Ureter (tissue), 1 donor: Measurements from ENCODE around the gene ANKFN1. TPM values are rescaled to one million over a fixed set of nuclear protein-coding genes. Genes with fewer than 3 reads are reported as not detected.

ENCODE experiments used
- DNase-seq: peaks from one replicate; pipeline ENCODE4 v3.0.0-alpha.2; 2020; ENCODE audit warnings: low spot score
- total RNA-seq: library from RNA; stranded (reverse); gene quantifications from one replicate; pipeline ENCODE4 v1.2.4, GENCODE V29; 2023
- donor health status: DM: yes; HTN: yes; CAD: no.

The ANKFN1 gene
- total RNA-seq, 1 donor from 2014 or later = 33.9 TPM

GRCh38 chr17:56290101-56290801 lies 137.0 kb downstream of the ANKFN1 start:
- DNase-seq = no peak

DNA sequence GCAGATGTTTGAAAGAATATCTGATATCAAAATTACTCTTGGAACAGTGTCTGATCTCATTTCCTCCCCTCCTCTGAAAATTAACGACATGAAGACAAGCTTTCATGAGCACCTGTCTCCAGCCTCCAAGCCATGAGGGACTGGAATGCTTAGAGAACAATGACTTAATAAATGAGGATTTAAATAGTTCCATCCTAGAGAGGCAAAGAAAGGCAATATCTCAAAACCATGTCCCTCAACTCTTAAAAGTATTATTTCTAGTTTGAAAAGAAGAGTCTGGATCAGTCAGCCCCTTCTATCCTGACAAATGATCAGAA lies 137.5 kb downstream of the ANKFN1 start:
- DNase-seq = no peak

DNA sequence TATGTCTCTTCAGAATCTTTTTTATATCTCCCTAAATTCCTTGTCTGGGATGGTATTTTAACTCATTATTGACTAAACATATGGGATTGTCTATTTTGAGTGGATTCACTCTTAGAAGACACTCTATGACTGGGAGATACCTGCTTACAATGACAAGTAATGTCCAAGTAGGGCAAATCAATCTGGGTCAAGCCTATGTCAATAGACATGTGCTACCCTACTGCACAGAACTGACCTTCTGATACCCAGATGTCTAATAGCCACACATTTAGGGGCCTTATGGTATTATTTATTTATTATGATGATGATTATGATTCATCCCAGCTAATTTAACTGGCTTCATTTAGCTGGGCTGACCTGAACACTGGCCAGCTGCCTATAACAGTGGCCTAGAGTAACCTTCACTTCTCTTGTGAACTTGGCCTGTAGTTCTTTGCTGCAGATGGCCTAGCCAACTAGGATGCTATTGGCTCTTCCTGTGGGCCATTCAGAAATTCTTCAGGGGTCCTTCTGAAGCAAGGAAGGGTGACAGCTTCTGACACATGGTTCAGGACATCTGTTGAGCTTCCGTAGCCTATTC lies 138.0 kb downstream of the ANKFN1 start:
- no peak for DNase-seq

- no peak for DNase-seq
These were observed 138.7 kb downstream of the ANKFN1 start for GRCh38 chr17:56292010-56292409.

DNA sequence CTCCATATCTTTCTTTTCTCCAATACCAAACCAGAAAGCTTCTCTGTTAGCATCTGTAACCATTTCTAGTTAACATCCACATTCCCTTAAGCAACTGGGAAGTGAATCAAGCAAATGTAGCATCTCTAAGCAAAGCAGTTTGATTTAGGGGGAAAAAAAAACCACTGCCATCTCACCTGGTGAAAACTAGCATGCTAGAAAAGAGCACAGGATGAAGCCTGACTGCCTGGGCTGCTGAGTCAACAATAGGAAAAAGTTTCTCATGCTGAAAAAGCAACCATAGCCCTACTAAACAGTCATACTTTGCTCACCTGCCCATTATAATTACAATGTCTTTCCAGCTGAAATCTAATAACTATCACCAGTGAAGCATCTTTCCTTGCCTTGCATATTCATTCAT lies 139.3 kb downstream of the ANKFN1 start:
- DNase-seq = no peak

- no peak for DNase-seq
These were observed 143.9 kb downstream of the ANKFN1 start for GRCh38 chr17:56297184-56297583.

GRCh38 chr17:56298846-56299245 lies 145.6 kb downstream of the ANKFN1 start:
- DNase-seq = no peak

GRCh38 chr17:56300144-56300543 lies 146.9 kb downstream of the ANKFN1 start:
- DNase-seq = no peak

GRCh38 chr17:56305007-56305406 lies 151.7 kb downstream of the ANKFN1 start:
- no peak for DNase-seq

GRCh38 chr17:56309897-56310296 lies 156.6 kb downstream of the ANKFN1 start:
- no peak for DNase-seq

GRCh38 chr17:56310782-56311181 lies 157.5 kb downstream of the ANKFN1 start:
- DNase-seq = no peak

GRCh38 chr17:56313201-56313600 lies 159.9 kb downstream of the ANKFN1 start:
- DNase-seq = no peak

DNA sequence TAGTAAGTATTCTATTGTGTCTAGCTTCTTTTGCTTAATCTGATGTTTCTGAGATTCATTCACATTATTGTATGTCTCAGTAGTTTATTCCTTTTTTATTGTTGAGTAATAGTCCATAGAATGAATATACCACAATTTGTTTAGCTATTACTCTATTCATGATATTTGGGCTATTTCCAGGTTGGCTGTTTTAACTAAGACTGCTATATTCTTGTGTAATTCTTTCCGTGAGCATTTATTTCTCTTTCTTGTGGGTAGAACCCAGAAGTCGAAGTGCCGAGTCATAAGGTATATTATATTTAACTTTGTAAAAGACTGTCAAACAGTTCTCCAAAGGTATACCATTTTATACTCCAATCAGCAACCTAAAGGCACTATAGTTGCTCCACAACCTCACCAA lies 160.8 kb downstream of the ANKFN1 start:
- no peak for DNase-seq

GRCh38 chr17:56314984-56315602 lies 161.8 kb downstream of the ANKFN1 start:
- no peak for DNase-seq

DNA sequence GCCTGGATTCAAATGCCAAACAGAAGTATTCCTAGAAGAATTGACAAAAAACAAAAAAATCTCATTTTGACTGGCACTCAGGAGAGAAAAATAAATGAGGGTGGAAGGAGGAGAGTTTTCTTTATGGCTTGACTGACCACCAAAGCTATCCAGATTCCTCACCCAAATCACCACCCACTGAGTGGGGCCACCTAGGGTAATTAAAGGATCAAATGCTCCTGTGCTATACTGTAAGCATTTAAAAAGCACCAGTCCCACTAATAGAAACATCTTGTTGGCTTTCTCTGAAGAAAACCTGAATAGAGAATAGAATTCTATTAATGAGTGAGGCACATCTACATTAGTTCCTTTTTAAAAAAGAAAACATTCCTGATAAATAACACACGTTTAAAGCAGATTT lies 163.3 kb downstream of the ANKFN1 start:
- no peak for DNase-seq

DNA sequence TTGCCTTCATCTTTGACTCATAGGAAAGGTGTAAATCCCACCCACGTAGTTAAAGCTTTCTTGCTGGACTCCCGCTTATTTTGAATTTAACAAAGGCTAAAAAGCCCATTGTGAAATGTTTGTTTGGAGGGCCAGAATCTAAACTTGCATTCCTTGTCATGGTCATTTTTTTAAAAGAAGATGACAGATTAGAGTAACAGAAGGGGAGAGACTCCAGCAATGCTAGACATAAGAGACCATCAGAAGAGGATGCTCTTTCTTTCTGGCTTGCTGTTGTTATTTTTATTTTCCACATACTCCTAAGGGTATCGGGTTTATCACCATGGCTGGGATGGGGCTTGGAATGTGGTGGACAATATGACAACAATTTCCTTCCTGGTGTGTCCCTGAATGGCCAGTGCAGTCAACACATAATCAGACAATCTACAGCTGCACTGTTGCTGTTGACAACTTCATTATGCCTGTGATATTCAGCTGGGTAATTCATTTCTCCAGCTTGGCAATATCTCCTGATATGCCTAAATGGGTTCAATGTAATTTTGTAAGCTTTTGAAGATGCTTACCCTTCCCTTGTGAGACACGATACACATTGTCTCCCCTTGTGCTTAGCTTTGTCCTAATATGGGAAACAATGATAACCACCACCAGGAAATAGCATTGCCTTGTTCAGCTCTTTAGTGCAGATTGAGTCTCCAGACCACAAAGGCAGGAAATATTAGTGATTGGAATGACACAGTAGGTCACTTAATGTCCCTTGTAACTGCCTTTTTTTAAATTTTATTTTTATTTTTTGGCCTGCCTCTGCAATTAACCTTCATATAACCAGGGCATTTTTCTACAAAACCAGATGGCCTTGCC lies 164.3 kb downstream of the ANKFN1 start:
- no peak for DNase-seq

DNA sequence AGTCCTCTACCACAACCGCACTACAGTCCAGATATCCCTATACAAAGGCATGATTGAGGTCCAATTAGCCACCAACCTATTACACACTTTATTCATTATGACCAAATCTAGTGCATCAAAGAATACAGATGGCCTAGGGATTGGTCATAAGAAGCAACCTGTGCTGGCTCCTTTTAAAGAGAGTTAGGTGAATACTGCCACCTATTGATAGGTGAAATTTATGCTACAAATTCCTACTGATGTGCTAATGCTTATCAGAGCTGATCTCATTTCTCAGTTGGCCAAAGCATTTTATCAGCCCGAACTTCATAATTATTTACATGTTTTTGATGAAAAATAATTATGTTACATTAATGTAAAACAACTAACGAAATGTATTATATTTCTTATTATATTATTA lies 166.3 kb downstream of the ANKFN1 start:
- DNase-seq = no peak

GRCh38 chr17:56320443-56320842 lies 167.2 kb downstream of the ANKFN1 start:
- DNase-seq = no peak

DNA sequence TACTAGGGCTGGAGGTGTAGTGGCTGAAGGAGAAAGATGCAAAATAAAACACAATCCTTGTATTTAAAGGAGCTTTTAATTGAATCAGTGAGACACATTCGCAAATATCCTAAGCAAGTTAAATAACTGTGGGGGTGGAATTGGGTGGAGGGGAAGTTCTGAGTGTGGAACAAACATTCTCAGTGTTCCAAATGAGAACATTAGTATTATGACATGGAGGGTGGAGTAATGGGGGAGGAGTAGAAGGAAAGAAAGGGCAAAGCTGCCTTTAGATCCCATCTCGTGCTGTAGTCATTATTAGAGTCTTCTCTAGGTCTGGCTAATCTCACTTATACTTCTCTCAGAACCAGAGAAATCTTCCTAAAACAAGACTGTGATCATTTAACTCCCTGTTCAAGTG lies 169.7 kb downstream of the ANKFN1 start:
- DNase-seq = no peak

- no peak for DNase-seq
These were observed 171.4 kb downstream of the ANKFN1 start for GRCh38 chr17:56324676-56325075.

DNA sequence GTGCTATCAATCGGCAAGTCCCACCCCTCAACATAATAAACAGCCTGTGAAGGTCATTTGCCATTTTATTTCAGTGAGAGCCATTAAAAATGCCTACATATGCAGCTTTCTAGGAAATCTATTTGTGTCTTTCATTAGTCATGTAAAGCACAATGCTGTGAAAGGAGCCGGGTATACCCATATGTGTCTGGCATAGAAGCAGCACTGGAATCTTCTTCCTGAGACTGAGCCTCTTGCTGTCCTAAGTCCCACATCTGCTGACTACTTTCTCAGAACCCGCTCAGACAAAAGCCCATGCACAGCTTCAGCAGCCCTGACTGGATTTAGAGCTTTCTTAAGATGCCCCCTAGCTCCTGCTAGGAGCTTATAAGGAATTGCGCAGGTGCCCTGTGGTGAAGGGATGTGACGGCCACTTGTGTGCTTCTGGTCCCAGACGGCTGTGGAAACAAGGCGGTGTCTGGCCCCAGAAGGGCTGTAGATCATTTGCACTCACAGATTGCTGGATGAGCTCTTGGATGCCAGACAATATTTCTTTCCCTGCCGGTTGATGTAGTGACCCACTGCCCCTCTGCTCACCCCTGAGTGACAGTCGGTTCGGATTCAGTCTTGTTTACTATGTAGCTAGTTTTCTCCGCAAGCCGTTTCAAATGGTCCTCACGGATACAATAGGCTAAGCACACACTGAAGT lies 172.2 kb downstream of the ANKFN1 start:
- no peak for DNase-seq

GRCh38 chr17:56326001-56326359 lies 172.7 kb downstream of the ANKFN1 start:
- no peak for DNase-seq
